GM12878 (cell line): ENCODE results near the gene RIPK3. TPM values are rescaled to one million over a fixed set of nuclear protein-coding genes. Genes with fewer than 3 reads are reported as not detected.

ENCODE experiments used
- BCL3 ChIP-seq: IDR thresholded peaks from 2 replicates; pipeline ENCODE4 v1.6.1; 2011; ENCODE audit warnings: borderline replicate concordance, low read depth, mild to moderate bottlenecking, moderate library complexity, low read length; ENCODE audit not compliant: insufficient read depth, poor library complexity, severe bottlenecking
- CBFB ChIP-seq: IDR thresholded peaks from 2 replicates; pipeline ENCODE4 v1.6.1; 2016; ENCODE audit warnings: antibody characterized with exemption, low read depth
- CBX5 ChIP-seq: sonication (generic); IDR thresholded peaks from 2 replicates; pipeline ENCODE4 v1.6.1; 2016; ENCODE audit warnings: low read depth, moderate library complexity, mild to moderate bottlenecking, inconsistent platforms
- CREB1 ChIP-seq: IDR thresholded peaks from 2 replicates; pipeline ENCODE4 v1.6.1; 2012; ENCODE audit warnings: low read depth, mild to moderate bottlenecking, inconsistent platforms
- ESRRA ChIP-seq: IDR thresholded peaks from 2 replicates; pipeline ENCODE4 v1.6.1; 2012; ENCODE audit warnings: mild to moderate bottlenecking, low read length, improper control_type of control experiment
- GABPA ChIP-seq: IDR thresholded peaks from 2 replicates; pipeline ENCODE4 v1.6.1; 2014; ENCODE audit warnings: antibody characterized with exemption, low read depth, mild to moderate bottlenecking, inconsistent platforms
- PAX5 ChIP-seq: IDR thresholded peaks from 2 replicates; pipeline ENCODE4 v1.6.1; 2011; ENCODE audit warnings: low read depth, low read length, borderline replicate concordance
- PBX3 ChIP-seq: IDR thresholded peaks from 2 replicates; pipeline ENCODE4 v1.6.1; 2011; ENCODE audit warnings: mild to moderate bottlenecking, low read depth, low read length, moderate library complexity; ENCODE audit not compliant: insufficient replicate concordance
- PKNOX1 ChIP-seq: fragments of 450-650 bp; IDR thresholded peaks from 2 replicates; pipeline ENCODE4 v1.6.1; 2016; ENCODE audit warnings: mild to moderate bottlenecking
- POLR2AphosphoS2 ChIP-seq: IDR thresholded peaks from 2 replicates; pipeline ENCODE4 v1.6.1; 2011; ENCODE audit warnings: low read depth, mild to moderate bottlenecking, low read length, improper control_type of control experiment, moderate library complexity
- POU2F2 ChIP-seq: IDR thresholded peaks from 3 replicates; pipeline ENCODE4 v1.6.1; 2011; ENCODE audit warnings: low read depth, mild to moderate bottlenecking, low read length, borderline replicate concordance
- RAD51 ChIP-seq: fragments of 450-650 bp; IDR thresholded peaks from 2 replicates; pipeline ENCODE4 v1.6.1; 2016; ENCODE audit warnings: moderate library complexity, mild to moderate bottlenecking, inconsistent platforms
- SIN3A ChIP-seq: IDR thresholded peaks from 2 replicates; pipeline ENCODE4 v1.6.1; 2012; ENCODE audit warnings: low read depth, low read length, improper control_type of control experiment
- SMC3 ChIP-seq: IDR thresholded peaks from 2 replicates; pipeline ENCODE4 v1.6.1; 2011; ENCODE audit warnings: low read length, improper control_type of control experiment, borderline replicate concordance
- SP1 ChIP-seq: IDR thresholded peaks from one replicate; pipeline ENCODE4 v1.6.1; 2011; ENCODE audit warnings: low read depth, low read length
- SRF ChIP-seq, 2 experiments: IDR thresholded peaks; 2 replicates each; pipeline ENCODE4 v1.6.1; 2011; ENCODE audit warnings: low read depth in 2 of 2, low read length in 2 of 2, mild to moderate bottlenecking in 1 of 2, moderate library complexity in 1 of 2
- SUZ12 ChIP-seq: fragments of 200-600 bp; sonication (generic); IDR thresholded peaks from one replicate; pipeline ENCODE4 v1.6.1; 2018; ENCODE audit warnings: antibody characterized with exemption, mild to moderate bottlenecking; ENCODE audit not compliant: unreplicated experiment
- TARDBP ChIP-seq: IDR thresholded peaks from 2 replicates; pipeline ENCODE4 v1.6.1; 2016; ENCODE audit warnings: borderline replicate concordance
- TCF7 ChIP-seq: IDR thresholded peaks from 2 replicates; pipeline ENCODE4 v1.6.1; 2014; ENCODE audit warnings: antibody characterized with exemption, borderline replicate concordance
- ZBED1 ChIP-seq: IDR thresholded peaks from 2 replicates; pipeline ENCODE4 v1.6.1; 2016; ENCODE audit warnings: borderline replicate concordance
- ZBTB40 ChIP-seq: fragments of 450-650 bp; IDR thresholded peaks from 2 replicates; pipeline ENCODE4 v1.6.1; 2016; ENCODE audit warnings: mild to moderate bottlenecking, moderate library complexity, borderline replicate concordance
- ZNF217 ChIP-seq: fragments of 450-650 bp; IDR thresholded peaks from 2 replicates; pipeline ENCODE4 v1.6.1; 2017; ENCODE audit warnings: antibody characterized with exemption, mild to moderate bottlenecking
- polyA plus RNA-seq, 11 experiments: library from polyadenylated mRNA; depleted of rRNA in 4 of 11; unstranded in 6 of 11; stranded (reverse) in 5 of 11; fragments of >200 nt; fragmentation: Nextera tagmentation in 4 of 11; fragmentation: Illumina TruSeq in 1 of 11; extraction: Ambion mirVana in 4 of 11; extraction: Trizol in 1 of 11; gene quantifications; 1 replicate in 1 of 11; 2 replicates in 10 of 11; pipeline versions ENCODE4 v1.2.1 to v1.2.3, GENCODE V29; 2011 to 2016; ENCODE audit warnings: inconsistent platforms in 2 of 11, missing spikeins in 2 of 11, low read depth in 1 of 11
- total RNA-seq, 4 experiments: library from RNA; depleted of rRNA in 3 of 4; stranded (reverse); fragments of >200 nt in 3 of 4; fragmentation: Illumina TruSeq in 1 of 4; extraction: Trizol in 1 of 4; gene quantifications; 2 replicates each; pipeline versions ENCODE4 v1.2.1 to v1.2.3, GENCODE V29; 2013 to 2021

Gene RIPK3
- total and polyA plus RNA-seq, 10 of the 15 experiments (the other 5 are each of a cell fraction or from before 2014, with no cell fraction given), result 2.0 to 13.6 (median 8.1) TPM

- TF ChIP-seq ESRRA, result 0 out of 2 replicates have a peak, but pooled peaks have one; percentile 50
- no peak for TF ChIP-seq CBX5
- no peak for TF ChIP-seq PKNOX1
- peak; percentile 25 to 90; a peak in 3 of 4 replicates for TF ChIP-seq SRF (IDR thresholded peaks at IDR 0.05; ENCODE audit: low read depth in 2 of 2, low read length in 2 of 2)
- no peak for TF ChIP-seq SMC3
- TF ChIP-seq SIN3A, result peak; percentile 95; the same call in 1 of the 2 replicates
- TF ChIP-seq CREB1, result peak; percentile 100
- TF ChIP-seq TARDBP, result 0 out of 2 replicates have a peak, but pooled peaks have one; percentile 56
- no peak for TF ChIP-seq TCF7
- TF ChIP-seq PBX3, result no peak
- 0 out of 2 replicates have a peak, but pooled peaks have one; percentile 29 for TF ChIP-seq GABPA
- TF ChIP-seq BCL3, result no peak
- peak; percentile 46; the same call in 1 of the 2 replicates for TF ChIP-seq POLR2AphosphoS2
- TF ChIP-seq SP1, result peak; percentile 88
- peak; percentile 18; the same call in 1 of the 2 replicates for TF ChIP-seq ZBTB40
- TF ChIP-seq POU2F2, result peak; percentile 50; the same call in 2 of the 3 replicates
- TF ChIP-seq ZNF217, result no peak
- TF ChIP-seq RAD51, result no peak
- TF ChIP-seq ZBED1, result no peak
- TF ChIP-seq SUZ12, result no peak
- TF ChIP-seq PAX5, result 0 out of 2 replicates have a peak, but pooled peaks have one; percentile 17
- no peak for TF ChIP-seq CBFB
Measured at GRCh38 chr14:24299255-24300191, 40.3 kb downstream of the RIPK3 start, which contains the start of the genes DHRS1 and NOP9 (continued).
